Pancreas (tissue), 10 donors: ENCODE results near the gene SUFU. TPM values are rescaled to one million over a fixed set of nuclear protein-coding genes. Genes with fewer than 3 reads are reported as not detected.

Experiments
- ATAC-seq, 4 donors: fragments of 200-7000 bp; cut with Tn5 transposase; one replicate each; pipeline versions ENCODE4 v1.8.0 to v1.9.1; 2020; ENCODE audit warnings: mild to moderate bottlenecking in 4 of 4, moderate library complexity in 4 of 4
- DNase-seq, 6 donors: peaks; one replicate each; pipeline ENCODE4 v3.0.0-alpha.2; 2020
- FAIRE-seq: peaks from 2 replicates; lab custom pipeline; 2012; peaks lifted over from hg19 to GRCh38; lab: Jason Lieb, UNC
- H3K27ac ChIP-seq, 4 donors: fragments of 200-600 bp; sonication (generic); 1 replicate in 3 of 4; 2 replicates in 1 of 4; pipeline versions ENCODE4 v1.5.0 to v1.8.0; 2020
- H3K27me3 ChIP-seq, 4 donors: fragments of 200-600 bp; one replicate each; pipeline ENCODE4 v1.8.0; 2021
- H3K36me3 ChIP-seq, 3 donors: fragments of 200-600 bp; sonication (generic) in 1 of 3; one replicate each; pipeline versions ENCODE4 v1.5.0 to v1.8.0; 2020 to 2021
- H3K4me1 ChIP-seq, 3 donors: fragments of 200-600 bp; one replicate each; pipeline ENCODE4 v1.8.0; 2021
- H3K4me3 ChIP-seq, 4 donors: fragments of 200-600 bp; sonication (generic) in 2 of 4; one replicate each; pipeline versions ENCODE4 v1.5.0 to v1.8.0; 2020 to 2021
- H3K9me3 ChIP-seq, 4 donors: fragments of 200-600 bp; one replicate each; pipeline ENCODE4 v1.8.0; 2021
- WGBS, 2 donors: extraction: QIAGEN DNeasy Blood & Tissue Kit; methylation state at CpG; one replicate each; pipeline ENCODE4 v1.1.7; 2013; 5-methylcytosine and 5-hydroxymethylcytosine counted together
- intact Hi-C, 3 donors: fragments of 100-400 bp; cut with DNase I; formaldehyde crosslinking; loops; one replicate each; pipeline versions ENCODE4 v1.11.1 to v1.14.2; 2022
- polyA plus RNA-seq, 2 donors: library from polyadenylated mRNA; stranded (reverse); fragments of 200-250 nt; gene quantifications; one replicate each; pipeline ENCODE4 v1.2.3, GENCODE V29; 2013
- total RNA-seq, 6 donors: library from RNA; stranded (reverse); fragmentation: NEBNext Ultra II Directional in 4 of 6; extraction: Animal tissue kit (Norgen Biotek cat#: 25700) in 4 of 6; gene quantifications; one replicate each; pipeline versions ENCODE4 v1.2.1 to v1.2.4, GENCODE V29; 2021 to 2023
- TF ChIP-seq, protein P1 (sequence below), 4 donors: fragments of 200-600 bp; sonication (generic) in 3 of 4; IDR thresholded peaks; one replicate each; pipeline versions ENCODE4 v1.5.0 to v1.8.0; 2021; ENCODE audit warnings: antibody characterized with exemption in 4 of 4
- donor health status: healthy with polysubstance abuse.
- donor health status: DM: no; HTN: no; CAD: no; lungs with moderate emphysema.
- donor health status: DM: no; HTN: no; CAD: no.
- donor health status: control.
- donor health status: control.
- donor health status: Bipolar disorder and iron deficiency.
- donor health status: DM: yes; HTN: yes; CAD: no.
- donor health status: DM: no; HTN: no; CAD: no.
- donor health status: DM: no; HTN: no; CAD: no.
- donor health status: DM: yes; HTN: yes; CAD: no.

Gene SUFU
- total and polyA plus RNA-seq, 8 donors = 1.9 to 7.8 (median 2.9) TPM

DNA sequence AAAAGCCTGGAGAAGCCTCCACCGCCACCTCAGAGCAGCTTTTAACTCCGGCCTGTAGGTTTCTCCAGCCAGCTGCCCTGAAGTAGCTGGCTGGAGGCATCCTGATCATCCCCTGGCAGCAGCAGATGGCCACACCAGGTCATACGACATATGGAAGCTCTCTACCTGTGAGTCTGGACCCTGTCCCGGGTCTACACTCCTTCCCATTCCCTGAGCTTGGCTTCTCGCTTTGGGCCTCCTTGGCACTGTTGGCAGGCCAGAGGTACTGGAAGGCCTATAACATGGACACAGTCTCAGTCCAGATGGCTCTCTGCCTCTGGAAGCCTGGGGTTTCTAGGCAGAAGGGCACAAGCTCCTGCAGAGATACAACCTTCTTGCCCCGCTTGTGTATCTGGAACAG lies 97.0 kb downstream of the SUFU start:
- TF ChIP-seq, protein P1, sequence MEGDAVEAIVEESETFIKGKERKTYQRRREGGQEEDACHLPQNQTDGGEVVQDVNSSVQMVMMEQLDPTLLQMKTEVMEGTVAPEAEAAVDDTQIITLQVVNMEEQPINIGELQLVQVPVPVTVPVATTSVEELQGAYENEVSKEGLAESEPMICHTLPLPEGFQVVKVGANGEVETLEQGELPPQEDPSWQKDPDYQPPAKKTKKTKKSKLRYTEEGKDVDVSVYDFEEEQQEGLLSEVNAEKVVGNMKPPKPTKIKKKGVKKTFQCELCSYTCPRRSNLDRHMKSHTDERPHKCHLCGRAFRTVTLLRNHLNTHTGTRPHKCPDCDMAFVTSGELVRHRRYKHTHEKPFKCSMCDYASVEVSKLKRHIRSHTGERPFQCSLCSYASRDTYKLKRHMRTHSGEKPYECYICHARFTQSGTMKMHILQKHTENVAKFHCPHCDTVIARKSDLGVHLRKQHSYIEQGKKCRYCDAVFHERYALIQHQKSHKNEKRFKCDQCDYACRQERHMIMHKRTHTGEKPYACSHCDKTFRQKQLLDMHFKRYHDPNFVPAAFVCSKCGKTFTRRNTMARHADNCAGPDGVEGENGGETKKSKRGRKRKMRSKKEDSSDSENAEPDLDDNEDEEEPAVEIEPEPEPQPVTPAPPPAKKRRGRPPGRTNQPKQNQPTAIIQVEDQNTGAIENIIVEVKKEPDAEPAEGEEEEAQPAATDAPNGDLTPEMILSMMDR (IDR thresholded peaks at IDR 0.05) = no peak
- Histone ChIP-seq H3K4me3 (no peak overlapping the region), H3K36me3 (peaks cover 0 to 4% (median 0%) of the 10 kb centered on the region in 3 donors), H3K27ac (no peak overlapping the region), H3K4me1 (no peaks in the 10 kb centered on the region), H3K9me3 (no peaks in the 10 kb centered on the region), H3K27me3 (no peaks in the 10 kb centered on the region)
- intact Hi-C loops = no loop called here
- WGBS, 2 donors = 86 to 89% methylated on average over 6 of the region's 6 CpGs
- DNase-seq = no peak
- no peak for ATAC-seq
- FAIRE-seq = no peak

DNA sequence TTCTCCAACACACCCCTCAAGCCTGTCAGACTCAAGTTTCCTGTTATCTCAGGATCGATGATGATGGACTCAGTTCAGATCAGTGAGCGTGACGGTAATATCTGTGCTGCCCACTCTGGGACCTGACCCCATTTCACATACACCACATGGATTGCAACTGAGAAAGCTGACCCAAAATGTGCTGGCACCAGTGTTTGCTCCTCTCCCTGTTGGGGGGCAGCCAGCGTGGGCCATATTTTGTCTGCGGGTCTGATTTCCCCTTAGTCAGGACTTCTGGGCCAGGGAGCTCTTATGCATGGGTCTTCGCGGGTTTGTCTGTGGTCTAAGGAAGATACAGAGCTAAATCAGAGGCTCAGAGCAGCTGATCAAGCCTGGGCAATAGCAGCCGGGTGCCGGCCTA lies 97.9 kb downstream of the SUFU start:
- FAIRE-seq (no peak), DNase-seq (no peak), ATAC-seq (no peak)
- Histone ChIP-seq H3K9me3 (no peaks in the 10 kb centered on the region), H3K27me3 (no peaks in the 10 kb centered on the region), H3K36me3 (peaks cover 0 to 4% (median 0%) of the 10 kb centered on the region in 3 donors), H3K4me1 (no peaks in the 10 kb centered on the region), H3K4me3 (no peak overlapping the region), H3K27ac (no peak overlapping the region)
- intact Hi-C loops = no loop called here
- TF ChIP-seq, protein P1 (IDR thresholded peaks at IDR 0.05) = no peak
- WGBS, 2 donors = 91 to 95% methylated on average over 9 of the region's 9 CpGs

DNA sequence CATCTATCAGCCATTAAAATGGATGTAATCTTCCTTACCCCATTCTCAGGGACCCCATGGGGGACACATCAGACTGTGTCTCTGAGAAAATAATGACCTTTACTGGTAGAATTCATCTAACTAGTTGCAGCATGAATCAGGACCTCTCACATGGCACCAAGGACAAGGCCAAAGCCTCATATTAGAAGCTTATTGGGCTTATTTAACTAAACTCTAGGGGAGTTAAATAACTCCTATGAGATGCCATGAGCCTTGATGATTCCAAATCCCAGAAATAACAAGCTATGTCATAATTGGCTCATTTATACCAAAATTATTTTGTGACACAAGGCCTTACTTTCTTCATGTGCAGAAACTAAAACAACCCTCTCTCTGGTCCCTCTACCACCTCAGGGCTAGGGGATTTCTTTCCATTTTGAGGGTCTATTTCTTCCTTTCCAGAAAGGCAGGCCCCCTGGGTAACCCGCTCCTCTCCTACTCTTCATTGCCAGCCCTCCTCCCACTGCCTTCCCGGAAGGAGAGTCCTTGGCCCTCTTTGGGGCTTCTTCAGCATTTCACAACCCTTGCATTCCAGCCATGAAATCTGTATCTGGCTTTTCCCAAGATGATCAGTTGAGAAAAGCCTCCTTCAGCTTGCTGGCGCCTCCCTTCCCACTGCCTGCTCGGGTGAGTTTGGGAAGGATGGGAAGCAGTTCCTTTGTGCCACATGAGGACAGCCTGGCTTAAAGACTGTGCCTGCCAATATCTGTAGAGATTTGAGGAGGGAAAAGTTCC lies 98.7 kb downstream of the SUFU start:
- TF ChIP-seq, protein P1 (IDR thresholded peaks at IDR 0.05) = no peak
- Histone ChIP-seq H3K27ac (no peak overlapping the region), H3K27me3 (no peaks in the 10 kb centered on the region), H3K4me1 (no peaks in the 10 kb centered on the region), H3K9me3 (no peaks in the 10 kb centered on the region), H3K36me3 (peaks cover 0 to 2% (median 0%) of the 10 kb centered on the region in 3 donors), H3K4me3 (no peak overlapping the region)
- ATAC-seq (peak in 3 of 4 donors; percentile 15 to 41 (median 27)), DNase-seq (no peak), FAIRE-seq (no peak)
- 84 to 88% methylated on average over 4 of the region's 4 CpGs for WGBS, 2 donors
- intact Hi-C loops = no loop called here

DNA sequence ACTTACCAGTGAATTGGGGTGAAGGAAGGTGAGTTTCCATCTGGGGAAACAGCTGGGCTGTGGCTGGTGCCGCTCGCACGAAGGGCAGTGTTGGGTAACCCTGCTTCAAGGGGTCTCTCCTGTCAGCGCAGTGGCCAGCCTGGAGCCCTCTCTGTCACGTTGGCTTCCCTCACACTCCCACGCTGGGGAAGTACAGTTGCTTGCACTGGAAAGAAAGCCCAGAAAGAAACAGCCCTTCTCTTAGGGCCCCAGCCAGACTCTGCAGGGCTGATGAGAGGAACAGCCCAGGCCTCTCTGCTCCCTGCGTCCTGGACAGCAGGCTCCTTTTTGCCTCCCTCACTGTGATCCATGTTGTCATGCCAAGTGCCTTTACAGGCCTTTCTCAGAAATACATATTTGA lies 100.2 kb downstream of the SUFU start:
- WGBS, 2 donors = 87 to 88% methylated on average over 7 of the region's 7 CpGs
- no peaks in the 10 kb centered on the region for H3K9me3 ChIP-seq
- DNase-seq (no peak), FAIRE-seq (no peak), ATAC-seq (peak in 1 of 4 donors; percentile 29)
- TF ChIP-seq, protein P1 (IDR thresholded peaks at IDR 0.05) = no peak
- H3K4me1 ChIP-seq = no peaks in the 10 kb centered on the region
- intact Hi-C loops = no loop called here
- no peak overlapping the region for H3K4me3 ChIP-seq
- peak overlapping the region in 1 of 4 donors; percentile 10 for H3K27ac ChIP-seq
- H3K27me3 ChIP-seq = no peaks in the 10 kb centered on the region
- H3K36me3 ChIP-seq = no peaks in the 10 kb centered on the region

DNA sequence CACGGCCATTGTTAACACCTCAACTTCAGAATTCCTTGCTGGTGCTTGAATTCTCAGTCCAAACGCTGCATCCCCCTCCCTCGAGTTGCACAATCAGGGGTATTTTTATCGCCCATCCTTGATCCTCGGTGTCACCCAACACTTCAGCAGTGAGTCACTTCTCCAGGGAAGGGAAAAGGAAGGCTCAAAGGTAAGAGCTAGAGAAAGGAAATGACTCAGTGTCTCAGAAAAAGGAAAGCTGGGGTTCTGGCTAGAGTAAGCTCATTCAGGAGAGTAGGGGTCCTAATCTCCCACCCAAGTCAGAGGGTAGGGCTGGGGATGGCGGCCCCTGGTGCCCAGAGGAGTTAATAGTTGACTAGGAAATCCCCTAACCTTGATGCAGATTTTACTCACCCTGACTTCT lies 100.7 kb downstream of the SUFU start:
- Histone ChIP-seq H3K27me3 (no peaks in the 10 kb centered on the region), H3K4me1 (no peaks in the 10 kb centered on the region), H3K4me3 (no peak overlapping the region), H3K9me3 (no peaks in the 10 kb centered on the region), H3K36me3 (no peaks in the 10 kb centered on the region), H3K27ac (peak overlapping the region in 1 of 4 donors; percentile 10)
- FAIRE-seq = no peak
- intact Hi-C loops = no loop called here
- 72 to 79% methylated on average over 6 of the region's 6 CpGs for WGBS, 2 donors
- ATAC-seq = peak in 1 of 4 donors; percentile 43
- TF ChIP-seq, protein P1 (IDR thresholded peaks at IDR 0.05) = no peak
- DNase-seq = no peak
